HepG2 (cell line): ENCODE measurements around the gene CD7. TPM values are rescaled to one million over a fixed set of nuclear protein-coding genes. Genes with fewer than 3 reads are reported as not detected.

Source experiments
- ATAD3A ChIP-seq: sonication (generic); formaldehyde crosslinking; IDR thresholded peaks from 2 replicates; pipeline ENCODE4 v1.4.0; 2020; ENCODE audit warnings: missing genetic modification reagents
- CAMTA2 ChIP-seq: sonication (generic); formaldehyde crosslinking; IDR thresholded peaks from 2 replicates; pipeline ENCODE4 v1.4.0; 2020; ENCODE audit warnings: mild to moderate bottlenecking, missing genetic modification reagents, borderline replicate concordance
- ELF4 ChIP-seq: sonication (generic); formaldehyde crosslinking; IDR thresholded peaks from 2 replicates; pipeline ENCODE4 v1.5.0; 2020; ENCODE audit warnings: missing genetic modification reagents, mild to moderate bottlenecking, moderate library complexity, borderline replicate concordance
- FOXO1 ChIP-seq: sonication (generic); formaldehyde crosslinking; IDR thresholded peaks from 2 replicates; pipeline ENCODE4 v1.4.0; 2020; ENCODE audit warnings: missing genetic modification reagents
- MED8 ChIP-seq: sonication (generic); formaldehyde crosslinking; IDR thresholded peaks from 2 replicates; pipeline ENCODE4 v1.8.1; 2023; ENCODE audit warnings: mild to moderate bottlenecking, missing genetic modification reagents; ENCODE audit not compliant: insufficient replicate concordance
- NCOA1 ChIP-seq: sonication (generic); formaldehyde crosslinking; IDR thresholded peaks from 2 replicates; pipeline ENCODE4 v1.9.0; 2021; ENCODE audit warnings: missing genetic modification reagents
- NONO ChIP-seq, 2 experiments: fragments of 450-650 bp in 1 of 2; sonication (generic) in 1 of 2; formaldehyde crosslinking in 1 of 2; IDR thresholded peaks in 1 of 2; conservative IDR thresholded peaks in 1 of 2; 2 replicates each; pipeline versions ENCODE4 v1.6.1 to v1.8.0; 2017 to 2022; ENCODE audit warnings: mild to moderate bottlenecking in 1 of 2, missing genetic modification reagents in 1 of 2, moderate library complexity in 1 of 2
- PHF8 ChIP-seq: sonication (generic); formaldehyde crosslinking; IDR thresholded peaks from 2 replicates; pipeline ENCODE4 v1.5.0; 2020; ENCODE audit warnings: missing genetic modification reagents
- RFXANK ChIP-seq: IDR thresholded peaks from 2 replicates; pipeline ENCODE4 v1.6.1; 2016
- SAP130 ChIP-seq: IDR thresholded peaks from 2 replicates; pipeline ENCODE4 v1.6.1; 2016; ENCODE audit warnings: low read depth
- THAP11 ChIP-seq: IDR thresholded peaks from 2 replicates; pipeline ENCODE4 v1.6.1; 2016; ENCODE audit warnings: missing biosample characterization, missing genetic modification reagents
- TRIM24 ChIP-seq: sonication (generic); formaldehyde crosslinking; IDR thresholded peaks from 2 replicates; pipeline ENCODE4 v1.8.0; 2022; ENCODE audit warnings: mild to moderate bottlenecking, missing genetic modification reagents
- ZBTB7A ChIP-seq: sonication (generic); formaldehyde crosslinking; IDR thresholded peaks from 2 replicates; pipeline ENCODE4 v1.8.0; 2022; ENCODE audit warnings: mild to moderate bottlenecking, missing genetic modification reagents
- ZFP36L1 ChIP-seq: sonication (generic); formaldehyde crosslinking; IDR thresholded peaks from 2 replicates; pipeline ENCODE4 v1.8.0; 2022; ENCODE audit warnings: mild to moderate bottlenecking, missing genetic modification reagents, moderate library complexity
- ZNF207 ChIP-seq: fragments of 450-650 bp; IDR thresholded peaks from 2 replicates; pipeline ENCODE4 v1.6.1; 2016; ENCODE audit warnings: antibody characterized with exemption, borderline replicate concordance
- ZNF34 ChIP-seq: sonication (generic); formaldehyde crosslinking; IDR thresholded peaks from 2 replicates; pipeline ENCODE4 v1.4.0; 2020; ENCODE audit warnings: mild to moderate bottlenecking, missing genetic modification reagents, borderline replicate concordance
- ZNF350 ChIP-seq: sonication (generic); formaldehyde crosslinking; IDR thresholded peaks from 2 replicates; pipeline ENCODE4 v1.4.0; 2020; ENCODE audit warnings: mild to moderate bottlenecking, low read depth, missing genetic modification reagents, borderline replicate concordance
- ZNF724P ChIP-seq: sonication (generic); formaldehyde crosslinking; IDR thresholded peaks from 2 replicates; pipeline ENCODE4 v1.8.0; 2022; ENCODE audit warnings: missing genetic modification reagents, borderline replicate concordance
- polyA plus RNA-seq, 8 experiments: library from polyadenylated mRNA; depleted of rRNA in 3 of 8; stranded (reverse) in 7 of 8; unstranded in 1 of 8; fragments of >200 nt; fragmentation: Illumina TruSeq in 4 of 8; extraction: Trizol in 4 of 8; gene quantifications; 2 replicates each; pipeline versions ENCODE4 v1.2.1 to v1.2.3, GENCODE V29; 2011 to 2016; ENCODE audit warnings: low read depth in 4 of 8, missing spikeins in 1 of 8, mixed read lengths in 1 of 8; ENCODE audit not compliant: insufficient read depth in 1 of 8
- total RNA-seq, 5 experiments: library from RNA; depleted of rRNA; stranded (reverse); fragments of >200 nt; fragmentation: Illumina TruSeq; extraction: Trizol; gene quantifications; 2 replicates each; pipeline ENCODE4 v1.2.3, GENCODE V29; 2016; ENCODE audit warnings: low read depth in 1 of 5
- TF ChIP-seq, protein P1 (sequence below): sonication (generic); formaldehyde crosslinking; IDR thresholded peaks from 2 replicates; pipeline ENCODE4 v1.8.0; 2022; ENCODE audit warnings: mild to moderate bottlenecking, missing genetic modification reagents, moderate library complexity
- TF ChIP-seq, protein P2 (sequence below): IDR thresholded peaks from 2 replicates; pipeline ENCODE4 v1.6.1; 2016; ENCODE audit warnings: missing genetic modification reagents, missing compliant biosample characterization
- TF ChIP-seq, protein P3 (sequence below), 2 experiments: sonication (generic) in 1 of 2; formaldehyde crosslinking in 1 of 2; IDR thresholded peaks; 2 replicates each; pipeline versions ENCODE4 v1.5.1 to v1.6.1; 2011 to 2020; ENCODE audit warnings: borderline replicate concordance in 1 of 2, low read depth in 1 of 2, low read length in 1 of 2, mild to moderate bottlenecking in 1 of 2, missing genetic modification reagents in 1 of 2, moderate library complexity in 1 of 2
- TF ChIP-seq, protein P4 (sequence below): sonication (generic); formaldehyde crosslinking; IDR thresholded peaks from 2 replicates; pipeline ENCODE4 v1.4.0; 2020; ENCODE audit warnings: missing genetic modification reagents

Gene CD7
- total and polyA plus RNA-seq, 2 of the 13 experiments (the other 11 are each of a cell fraction or from before 2014, with no cell fraction given) = 67.6 to 76.4 TPM

DNA sequence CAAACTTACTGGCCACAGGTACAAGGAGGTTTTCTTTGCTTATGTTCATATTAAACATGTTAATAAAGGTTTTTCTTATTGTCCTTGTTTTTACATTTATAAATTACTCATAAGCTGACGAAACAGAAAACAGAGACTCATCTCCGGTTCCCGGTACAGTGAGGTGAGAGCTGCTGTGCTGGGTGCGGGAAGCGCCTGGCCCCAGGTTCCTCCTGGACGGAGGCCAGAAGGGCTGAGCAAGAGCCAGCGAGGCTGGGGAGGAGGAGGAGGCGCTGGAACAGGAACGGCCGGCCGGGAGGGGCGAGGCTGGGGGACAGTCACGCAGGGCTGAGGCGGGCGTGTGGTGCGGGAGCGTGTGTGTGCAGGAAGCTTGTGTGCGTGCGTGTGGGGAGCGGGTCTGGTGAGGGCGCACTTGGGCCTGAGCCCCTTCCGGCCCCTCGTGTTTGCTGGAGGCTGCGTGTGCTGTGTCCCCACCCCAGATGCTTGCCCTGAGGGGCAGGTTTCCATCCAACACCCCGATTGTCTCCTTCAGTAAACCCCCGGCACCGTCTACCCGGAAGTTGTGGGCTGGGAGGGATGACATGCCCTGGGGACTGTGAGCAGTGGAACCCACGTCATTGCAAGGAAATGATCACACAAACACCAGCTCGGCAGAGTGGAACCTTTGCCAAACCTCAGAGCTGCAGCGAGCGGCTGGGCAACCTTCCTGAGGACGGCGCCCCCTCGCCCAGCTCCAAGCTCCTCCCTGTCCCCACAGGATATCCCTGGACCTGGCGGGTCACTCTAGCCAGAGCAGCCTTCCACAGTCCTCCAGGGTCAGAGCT is 19.5 kb downstream of the CD7 start (continued):
- 0 out of 2 replicates have a peak, but pooled peaks have one; percentile 25 for TF ChIP-seq NCOA1 (CRISPR knock-in tag)
- TF ChIP-seq, protein P1, sequence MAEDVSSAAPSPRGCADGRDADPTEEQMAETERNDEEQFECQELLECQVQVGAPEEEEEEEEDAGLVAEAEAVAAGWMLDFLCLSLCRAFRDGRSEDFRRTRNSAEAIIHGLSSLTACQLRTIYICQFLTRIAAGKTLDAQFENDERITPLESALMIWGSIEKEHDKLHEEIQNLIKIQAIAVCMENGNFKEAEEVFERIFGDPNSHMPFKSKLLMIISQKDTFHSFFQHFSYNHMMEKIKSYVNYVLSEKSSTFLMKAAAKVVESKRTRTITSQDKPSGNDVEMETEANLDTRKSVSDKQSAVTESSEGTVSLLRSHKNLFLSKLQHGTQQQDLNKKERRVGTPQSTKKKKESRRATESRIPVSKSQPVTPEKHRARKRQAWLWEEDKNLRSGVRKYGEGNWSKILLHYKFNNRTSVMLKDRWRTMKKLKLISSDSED = no peak
- no peak for TF ChIP-seq MED8 (CRISPR knock-in tag)
- TF ChIP-seq, protein P2, sequence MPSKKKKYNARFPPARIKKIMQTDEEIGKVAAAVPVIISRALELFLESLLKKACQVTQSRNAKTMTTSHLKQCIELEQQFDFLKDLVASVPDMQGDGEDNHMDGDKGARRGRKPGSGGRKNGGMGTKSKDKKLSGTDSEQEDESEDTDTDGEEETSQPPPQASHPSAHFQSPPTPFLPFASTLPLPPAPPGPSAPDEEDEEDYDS (CRISPR knock-in tag) = peak; percentile 35; the same call in 1 of the 2 replicates
- TF ChIP-seq ZFP36L1 (CRISPR knock-in tag) = 0 out of 2 replicates have a peak, but pooled peaks have one; percentile 69
- peak; percentile 61 for TF ChIP-seq ZNF350 (CRISPR knock-in tag)
- 0 out of 2 replicates have a peak, but pooled peaks have one; percentile 42 for TF ChIP-seq ELF4
- no peak for TF ChIP-seq NONO (IDR thresholded peaks at IDR 0.05)
- no peak for TF ChIP-seq NONO (CRISPR knock-in tag; conservative IDR thresholded peaks at IDR 0.05)
- no peak for TF ChIP-seq TRIM24 (CRISPR knock-in tag)
- no peak for TF ChIP-seq ZNF207
- TF ChIP-seq, protein P3, sequence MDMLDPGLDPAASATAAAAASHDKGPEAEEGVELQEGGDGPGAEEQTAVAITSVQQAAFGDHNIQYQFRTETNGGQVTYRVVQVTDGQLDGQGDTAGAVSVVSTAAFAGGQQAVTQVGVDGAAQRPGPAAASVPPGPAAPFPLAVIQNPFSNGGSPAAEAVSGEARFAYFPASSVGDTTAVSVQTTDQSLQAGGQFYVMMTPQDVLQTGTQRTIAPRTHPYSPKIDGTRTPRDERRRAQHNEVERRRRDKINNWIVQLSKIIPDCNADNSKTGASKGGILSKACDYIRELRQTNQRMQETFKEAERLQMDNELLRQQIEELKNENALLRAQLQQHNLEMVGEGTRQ (IDR thresholded peaks at IDR 0.05; ENCODE audit: low read depth, low read length) = no peak
- TF ChIP-seq, protein P3 (CRISPR knock-in tag; IDR thresholded peaks at IDR 0.05; ENCODE audit: borderline replicate concordance) = no peak; the same call in 1 of the 2 replicates
- TF ChIP-seq RFXANK (CRISPR knock-in tag) = no peak
- peak; percentile 21 for TF ChIP-seq CAMTA2 (CRISPR knock-in tag)
- TF ChIP-seq ATAD3A (CRISPR knock-in tag) = 0 out of 2 replicates have a peak, but pooled peaks have one; percentile 35
- TF ChIP-seq ZBTB7A (CRISPR knock-in tag) = peak; percentile 60; the same call in 1 of the 2 replicates
- peak; percentile 7; the same call in 1 of the 2 replicates for TF ChIP-seq FOXO1 (CRISPR knock-in tag)
- TF ChIP-seq THAP11 (CRISPR knock-in tag) = 0 out of 2 replicates have a peak, but pooled peaks have one; percentile 2
- TF ChIP-seq SAP130 (CRISPR knock-in tag) = peak; percentile 79
- TF ChIP-seq PHF8 (CRISPR knock-in tag) = peak; percentile 40
- TF ChIP-seq ZNF34 (CRISPR knock-in tag) = 0 out of 2 replicates have a peak, but pooled peaks have one; percentile 1
- TF ChIP-seq, protein P4, sequence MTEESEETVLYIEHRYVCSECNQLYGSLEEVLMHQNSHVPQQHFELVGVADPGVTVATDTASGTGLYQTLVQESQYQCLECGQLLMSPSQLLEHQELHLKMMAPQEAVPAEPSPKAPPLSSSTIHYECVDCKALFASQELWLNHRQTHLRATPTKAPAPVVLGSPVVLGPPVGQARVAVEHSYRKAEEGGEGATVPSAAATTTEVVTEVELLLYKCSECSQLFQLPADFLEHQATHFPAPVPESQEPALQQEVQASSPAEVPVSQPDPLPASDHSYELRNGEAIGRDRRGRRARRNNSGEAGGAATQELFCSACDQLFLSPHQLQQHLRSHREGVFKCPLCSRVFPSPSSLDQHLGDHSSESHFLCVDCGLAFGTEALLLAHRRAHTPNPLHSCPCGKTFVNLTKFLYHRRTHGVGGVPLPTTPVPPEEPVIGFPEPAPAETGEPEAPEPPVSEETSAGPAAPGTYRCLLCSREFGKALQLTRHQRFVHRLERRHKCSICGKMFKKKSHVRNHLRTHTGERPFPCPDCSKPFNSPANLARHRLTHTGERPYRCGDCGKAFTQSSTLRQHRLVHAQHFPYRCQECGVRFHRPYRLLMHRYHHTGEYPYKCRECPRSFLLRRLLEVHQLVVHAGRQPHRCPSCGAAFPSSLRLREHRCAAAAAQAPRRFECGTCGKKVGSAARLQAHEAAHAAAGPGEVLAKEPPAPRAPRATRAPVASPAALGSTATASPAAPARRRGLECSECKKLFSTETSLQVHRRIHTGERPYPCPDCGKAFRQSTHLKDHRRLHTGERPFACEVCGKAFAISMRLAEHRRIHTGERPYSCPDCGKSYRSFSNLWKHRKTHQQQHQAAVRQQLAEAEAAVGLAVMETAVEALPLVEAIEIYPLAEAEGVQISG (CRISPR knock-in tag) = peak; percentile 97
- TF ChIP-seq ZNF724P (CRISPR knock-in tag) = peak; percentile 86
